BE2C (cell line): ENCODE data around the gene PES1.

Experiments
- DNase-seq: peaks from one replicate; pipeline ENCODE4 v3.0.0-alpha.2; 2020
- H3K27me3 ChIP-seq: fragments of 250-450 bp; sonication (Bioruptor Pico); 2 replicates; pipeline ENCODE4 v1.5.1; 2020; ENCODE audit warnings: mild to moderate bottlenecking
- H3K36me3 ChIP-seq: fragments of 250-450 bp; sonication (Bioruptor Pico); 2 replicates; pipeline ENCODE4 v1.5.1; 2020; ENCODE audit warnings: mild to moderate bottlenecking
- H3K4me1 ChIP-seq: fragments of 250-450 bp; sonication (Bioruptor Pico); 2 replicates; pipeline ENCODE4 v1.5.1; 2020
- H3K4me3 ChIP-seq: 2 replicates; pipeline ENCODE4 v1.5.1; 2011; ENCODE audit warnings: low read depth, low read length
- H3K9me3 ChIP-seq: fragments of 250-450 bp; sonication (Bioruptor Pico); 2 replicates; pipeline ENCODE4 v1.5.1; 2020
- CTCF ChIP-seq: IDR thresholded peaks from 2 replicates; pipeline ENCODE4 v1.5.1; 2012; ENCODE audit warnings: mild to moderate bottlenecking, low read depth, low read length

The PES1 gene

GRCh38 chr22:30610299-30610698 lies 18.6 kb upstream of the PES1 start:
- H3K36me3 ChIP-seq = no peaks in the 10 kb centered on the region
- no peaks in the 10 kb centered on the region for H3K27me3 ChIP-seq
- H3K4me3 ChIP-seq = no peak overlapping the region
- no peak for TF ChIP-seq CTCF
- DNase-seq = no peak
- peaks cover 8% of the 10 kb centered on the region; the same call in 1 of the 2 replicates for H3K4me1 ChIP-seq
- no peaks in the 10 kb centered on the region for H3K9me3 ChIP-seq

DNA sequence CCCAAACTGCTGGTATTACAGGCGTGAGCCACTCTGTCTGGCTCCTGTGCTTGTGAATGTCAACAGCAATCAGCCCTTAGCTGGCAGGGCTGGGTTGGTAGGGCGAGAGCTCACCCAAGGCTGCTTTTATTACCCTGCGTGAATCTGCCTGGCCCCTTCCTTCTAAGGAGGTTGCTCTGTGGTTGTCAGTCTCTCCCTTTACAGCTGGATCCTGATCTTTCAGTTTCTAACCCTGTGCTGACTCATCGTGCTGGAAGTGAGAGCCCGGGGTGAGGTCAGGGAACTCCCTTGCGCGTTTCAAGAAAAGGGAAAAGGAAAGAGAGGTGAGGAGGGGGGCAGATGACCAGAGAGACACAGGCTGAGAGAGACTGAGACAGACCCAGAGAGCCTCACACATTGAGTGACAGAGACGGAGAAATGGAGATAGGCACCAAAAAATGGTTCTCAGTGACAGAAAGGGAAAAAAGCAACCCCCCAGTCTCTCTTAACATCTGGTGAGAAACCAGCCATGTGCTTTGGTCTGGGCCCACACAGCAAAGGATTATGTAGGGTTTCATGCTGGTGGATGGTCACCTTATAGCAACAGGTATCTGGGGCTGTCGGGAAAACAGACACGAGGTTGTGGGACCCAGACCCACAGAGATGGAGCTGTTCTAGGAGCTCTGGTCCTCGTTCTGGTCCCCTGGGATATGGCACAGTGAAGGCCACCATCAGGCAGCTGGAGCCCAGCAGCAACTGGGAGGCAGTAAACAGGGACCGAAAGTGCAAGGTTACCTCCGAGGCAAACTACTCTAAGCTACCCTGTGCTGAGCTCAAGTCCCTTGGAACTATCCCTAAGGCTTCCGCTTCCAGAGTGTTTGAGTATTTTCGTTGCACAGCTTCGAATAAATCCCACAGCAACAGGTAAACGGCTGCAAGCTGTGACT lies 17.8 kb upstream of the PES1 start:
- H3K4me3 ChIP-seq = no peak overlapping the region
- H3K4me1 ChIP-seq = peaks cover 8% of the 10 kb centered on the region; the same call in 1 of the 2 replicates
- DNase-seq = no peak
- no peaks in the 10 kb centered on the region for H3K9me3 ChIP-seq
- H3K36me3 ChIP-seq = no peaks in the 10 kb centered on the region
- no peaks in the 10 kb centered on the region for H3K27me3 ChIP-seq
- no peak for TF ChIP-seq CTCF

DNA sequence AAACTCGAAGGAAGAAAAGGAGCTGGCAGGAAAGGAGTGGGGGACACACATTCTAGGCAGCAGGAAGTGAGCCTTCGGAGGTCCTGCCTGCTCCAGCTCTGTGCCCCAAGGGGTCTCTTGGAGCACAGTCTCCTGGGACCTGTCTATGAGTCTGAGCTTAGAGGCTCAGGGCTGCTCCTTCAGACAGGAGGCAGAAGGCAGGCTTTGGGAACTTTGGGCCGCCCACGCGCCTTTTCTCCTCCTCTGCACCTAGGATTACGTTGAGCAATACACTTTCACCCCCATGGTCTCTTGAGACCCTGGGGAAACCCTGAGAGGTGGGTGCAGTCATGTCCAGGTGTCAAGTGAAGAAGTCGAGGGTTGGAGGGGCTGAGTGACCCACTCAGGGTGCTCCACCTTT lies 16.2 kb upstream of the PES1 start:
- TF ChIP-seq CTCF = no peak
- Histone ChIP-seq H3K4me1 (peaks cover 8% of the 10 kb centered on the region; the same call in 1 of the 2 replicates), H3K27me3 (no peaks in the 10 kb centered on the region), H3K9me3 (no peaks in the 10 kb centered on the region), H3K4me3 (no peak overlapping the region), H3K36me3 (no peaks in the 10 kb centered on the region)
- DNase-seq = no peak

- no peak for DNase-seq
- Histone ChIP-seq H3K9me3 (no peaks in the 10 kb centered on the region), H3K36me3 (no peaks in the 10 kb centered on the region), H3K4me1 (peaks cover 8% of the 10 kb centered on the region; the same call in 1 of the 2 replicates), H3K4me3 (peak overlapping the region; percentile 81), H3K27me3 (no peaks in the 10 kb centered on the region)
- TF ChIP-seq CTCF = no peak
These were observed 15.7 kb upstream of the PES1 start for GRCh38 chr22:30607300-30607930.

DNA sequence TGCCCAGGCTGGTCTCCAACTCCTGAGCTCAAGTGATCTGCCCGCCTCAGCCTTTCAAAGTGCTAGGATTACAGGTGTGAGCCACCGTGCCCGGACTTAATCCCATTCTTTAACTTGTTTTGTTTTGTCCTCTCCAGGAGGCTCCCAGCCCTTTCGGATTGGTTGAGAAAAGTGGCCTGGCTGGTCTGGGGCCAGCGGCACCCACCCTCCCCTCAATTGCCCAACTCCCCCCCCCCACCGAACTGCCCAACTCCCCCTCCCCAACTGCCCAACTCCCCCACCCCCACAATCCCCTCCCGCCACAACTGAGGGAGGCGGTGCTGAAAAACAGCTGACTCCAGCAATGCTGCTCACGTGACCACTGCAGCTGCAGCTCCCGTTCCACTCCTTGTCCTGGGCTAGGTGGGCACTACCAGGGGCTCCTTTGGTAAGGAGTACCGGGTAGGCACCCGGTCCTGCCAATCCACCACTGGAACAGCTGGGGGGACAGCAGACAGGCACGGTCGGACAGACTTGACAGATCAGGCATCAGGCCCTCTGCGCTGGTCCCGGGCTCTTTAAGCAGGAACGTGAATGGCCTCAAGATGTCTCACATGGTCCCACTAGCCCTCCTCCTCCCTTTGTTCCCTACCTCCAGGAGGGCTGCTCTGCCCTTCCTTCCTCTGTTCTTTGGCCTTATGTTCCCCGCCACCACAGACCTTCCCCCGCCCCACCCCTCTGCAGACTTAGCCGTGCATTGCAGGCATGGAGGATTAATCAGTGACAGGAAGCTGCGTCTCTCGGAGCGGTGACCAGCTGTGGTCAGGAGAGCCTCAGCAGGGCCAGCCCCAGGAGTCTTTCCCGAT lies 15.0 kb upstream of the PES1 start, which contains the start of gene TCN2:
TSS of gene TCN2 (plus strand) at position 720 of the 845 bp plus-strand sequence. CDS start 158 bp downstream, outside the sequence.
- no peak for TF ChIP-seq CTCF
- Histone ChIP-seq H3K36me3 (no peaks in the 10 kb centered on the region), H3K9me3 (no peaks in the 10 kb centered on the region), H3K4me1 (peaks cover 8% of the 10 kb centered on the region; the same call in 1 of the 2 replicates), H3K4me3 (peak within 1 kb of the TSS; percentile 81), H3K27me3 (no peaks in the 10 kb centered on the region)
- DNase-seq = peak; percentile 65
